Measurements from ENCODE around the gene CCNY.

The CCNY gene

DNA sequence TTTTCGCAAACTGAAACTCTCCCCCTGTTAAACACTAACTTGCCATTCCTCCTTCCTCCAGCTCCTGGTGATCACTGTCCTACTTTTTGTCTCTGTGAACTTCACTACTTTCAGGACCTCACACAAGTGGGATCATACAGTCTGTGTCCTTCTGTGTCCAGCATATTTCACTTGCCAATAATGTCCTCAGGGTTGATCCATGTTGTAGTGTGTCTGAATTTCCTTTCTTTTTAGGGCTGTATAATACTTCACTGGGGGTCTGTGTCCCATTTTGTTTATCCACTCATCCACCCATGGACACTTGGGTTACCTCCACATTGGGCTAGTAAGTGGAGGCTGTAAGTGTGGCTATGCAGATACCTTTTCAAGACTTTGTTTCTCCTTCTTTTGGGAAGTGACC, 226.1 kb downstream of the CCNY start:
- in situ Hi-C loops (cut with HindIII; ENCODE audit: low sequenced_read_pairs), result no loop called here
- no peak for DNase-seq (ENCODE audit: low read depth)
- TF ChIP-seq, protein P1, sequence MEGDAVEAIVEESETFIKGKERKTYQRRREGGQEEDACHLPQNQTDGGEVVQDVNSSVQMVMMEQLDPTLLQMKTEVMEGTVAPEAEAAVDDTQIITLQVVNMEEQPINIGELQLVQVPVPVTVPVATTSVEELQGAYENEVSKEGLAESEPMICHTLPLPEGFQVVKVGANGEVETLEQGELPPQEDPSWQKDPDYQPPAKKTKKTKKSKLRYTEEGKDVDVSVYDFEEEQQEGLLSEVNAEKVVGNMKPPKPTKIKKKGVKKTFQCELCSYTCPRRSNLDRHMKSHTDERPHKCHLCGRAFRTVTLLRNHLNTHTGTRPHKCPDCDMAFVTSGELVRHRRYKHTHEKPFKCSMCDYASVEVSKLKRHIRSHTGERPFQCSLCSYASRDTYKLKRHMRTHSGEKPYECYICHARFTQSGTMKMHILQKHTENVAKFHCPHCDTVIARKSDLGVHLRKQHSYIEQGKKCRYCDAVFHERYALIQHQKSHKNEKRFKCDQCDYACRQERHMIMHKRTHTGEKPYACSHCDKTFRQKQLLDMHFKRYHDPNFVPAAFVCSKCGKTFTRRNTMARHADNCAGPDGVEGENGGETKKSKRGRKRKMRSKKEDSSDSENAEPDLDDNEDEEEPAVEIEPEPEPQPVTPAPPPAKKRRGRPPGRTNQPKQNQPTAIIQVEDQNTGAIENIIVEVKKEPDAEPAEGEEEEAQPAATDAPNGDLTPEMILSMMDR (IDR thresholded peaks at IDR 0.05; ENCODE audit: low read depth, low read length, missing control alignments), result no peak
- H3K4me3 ChIP-seq (ENCODE audit: low read depth, low read length), result no peak overlapping the region

- TF ChIP-seq, protein P1 (IDR thresholded peaks at IDR 0.05; ENCODE audit: low read depth, low read length, missing control alignments), result peak; percentile 100
- no peak for DNase-seq (ENCODE audit: low read depth)
- H3K4me3 ChIP-seq (ENCODE audit: low read depth, low read length), result no peak overlapping the region
- in situ Hi-C loops (cut with HindIII; ENCODE audit: low sequenced_read_pairs), result no loop called here
Observed at GRCh38 chr10:35563261-35563891, 227.1 kb downstream of the CCNY start.

- TF ChIP-seq, protein P1 (IDR thresholded peaks at IDR 0.05; ENCODE audit: low read depth, low read length, missing control alignments), result no peak
- no peak overlapping the region for H3K4me3 ChIP-seq (ENCODE audit: low read depth, low read length)
- in situ Hi-C loops (cut with HindIII; ENCODE audit: low sequenced_read_pairs), result no loop called here
- DNase-seq (ENCODE audit: low read depth), result no peak
Observed at GRCh38 chr10:35564341-35564968, 228.1 kb downstream of the CCNY start.

DNA sequence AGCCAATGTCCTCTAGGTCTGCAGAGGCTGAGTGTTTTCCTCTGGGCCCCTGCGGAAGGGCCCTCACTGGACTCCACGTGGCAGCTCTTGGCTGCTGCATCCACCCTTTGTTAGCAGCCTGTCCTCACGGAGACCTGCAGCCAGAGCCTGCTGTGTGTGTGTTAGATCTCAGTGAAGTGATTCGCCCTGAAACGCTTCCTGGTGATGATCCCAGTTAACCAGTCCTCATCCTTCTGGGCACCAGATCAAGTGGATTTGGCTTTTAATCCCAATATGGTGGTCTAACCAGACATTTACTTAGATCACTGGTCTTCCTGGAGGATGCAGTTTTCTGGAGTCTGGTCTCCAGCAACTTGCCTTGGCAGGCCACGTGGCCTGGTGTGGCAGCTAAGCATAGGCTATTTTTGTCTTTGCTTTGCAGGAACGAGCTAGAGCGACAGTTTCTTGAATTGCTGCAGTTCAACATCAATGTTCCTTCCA, 229.3 kb downstream of the CCNY start:
- TF ChIP-seq, protein P1 (IDR thresholded peaks at IDR 0.05; ENCODE audit: low read depth, low read length, missing control alignments), result no peak
- in situ Hi-C loops (cut with HindIII; ENCODE audit: low sequenced_read_pairs), result no loop called here
- peak; percentile 62 for DNase-seq (ENCODE audit: low read depth)
- H3K4me3 ChIP-seq (ENCODE audit: low read depth, low read length), result no peak overlapping the region

DNA sequence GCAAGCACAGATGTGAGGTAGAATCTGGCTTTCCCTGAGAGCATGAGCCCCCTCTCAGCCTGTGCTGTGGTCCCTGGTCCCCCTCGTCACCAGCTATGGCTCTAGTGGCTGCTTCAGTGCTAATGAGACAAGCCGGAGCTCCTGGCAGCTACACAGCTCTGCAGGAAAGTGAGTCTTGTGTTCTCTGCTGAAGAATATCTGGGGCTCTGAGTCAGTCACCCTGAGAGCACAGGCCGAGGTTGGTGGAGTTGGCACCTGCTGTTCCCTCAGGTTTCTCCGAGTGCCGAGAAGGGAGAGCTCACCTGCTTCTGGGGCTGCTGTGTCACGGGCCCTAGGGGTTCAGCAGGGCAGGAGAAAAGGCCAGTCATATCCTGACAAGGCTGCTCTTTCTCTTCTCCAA, 231.6 kb downstream of the CCNY start:
- DNase-seq (ENCODE audit: low read depth), result no peak
- TF ChIP-seq, protein P1 (IDR thresholded peaks at IDR 0.05; ENCODE audit: low read depth, low read length, missing control alignments), result no peak
- H3K4me3 ChIP-seq (ENCODE audit: low read depth, low read length), result no peak overlapping the region
- in situ Hi-C loops (cut with HindIII; ENCODE audit: low sequenced_read_pairs), result no loop called here

DNA sequence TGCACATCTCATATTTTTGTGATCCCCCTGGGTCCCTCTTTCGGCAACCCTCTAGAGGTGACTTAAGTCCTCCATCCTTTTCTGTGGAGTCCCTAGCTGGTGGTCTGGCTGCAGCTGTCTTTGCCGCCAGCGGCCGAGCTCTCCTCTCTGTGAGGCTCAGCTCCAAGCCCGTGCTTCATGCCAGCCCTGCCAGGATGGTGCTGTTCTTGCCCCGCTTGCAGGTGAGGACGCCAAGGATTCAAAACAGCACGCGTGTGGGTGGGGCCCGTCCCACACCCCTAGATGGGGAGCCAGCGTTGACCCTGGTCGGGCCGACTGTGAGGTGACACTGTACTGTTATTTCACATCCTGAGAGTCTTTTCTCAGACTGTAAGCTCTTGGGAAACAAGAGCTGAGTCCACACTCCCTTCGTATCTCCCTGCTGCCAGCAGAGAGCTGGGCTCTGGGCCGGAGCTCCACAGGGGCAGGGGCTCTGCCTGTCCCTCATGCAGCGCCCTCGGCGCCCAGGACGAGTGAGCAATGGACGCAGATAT, 232.2 kb downstream of the CCNY start:
- no peak overlapping the region for H3K4me3 ChIP-seq (ENCODE audit: low read depth, low read length)
- DNase-seq (ENCODE audit: low read depth), result no peak
- in situ Hi-C loops (cut with HindIII; ENCODE audit: low sequenced_read_pairs), result no loop called here
- TF ChIP-seq, protein P1 (IDR thresholded peaks at IDR 0.05; ENCODE audit: low read depth, low read length, missing control alignments), result no peak
